OCI-LY1 (cell line): ENCODE results near the gene ICAM1.

Experiments used
- CTCF ChIP-seq: fragments of 200-600 bp; sonication (generic), shearing (Covaris generic); IDR thresholded peaks from 2 replicates; pipeline ENCODE4 v1.5.1; 2017; ENCODE audit warnings: mild to moderate bottlenecking, antibody characterized with exemption, low read length, moderate library complexity, mixed read lengths
- EZH2 ChIP-seq: fragments of 200-600 bp; sonication (generic), shearing (Covaris generic); IDR thresholded peaks from 2 replicates; pipeline ENCODE4 v1.8.0; 2017; ENCODE audit warnings: borderline replicate concordance, mixed run types, mild to moderate bottlenecking, antibody characterized with exemption, low read length, moderate library complexity, mixed read lengths

- TF ChIP-seq CTCF = no peak
- TF ChIP-seq EZH2 = no peak
These were observed 58.6 kb downstream of the ICAM1 start for GRCh38 chr19:10329555-10329954.
